Skin epidermis (tissue), 12 donors: Measurements from ENCODE around the gene CALML6.

Experiments
- H3K27ac ChIP-seq, 21 experiments: fragments of 200-600 bp; sonication (generic) in 11 of 21; one replicate each; pipeline ENCODE4 v1.5.0; 2020; ENCODE audit warnings: mild to moderate bottlenecking in 3 of 21, inconsistent platforms in 2 of 21, moderate library complexity in 2 of 21
- H3K4me3 ChIP-seq, 7 experiments: fragments of 200-600 bp; sonication (generic) in 2 of 7; one replicate each; pipeline ENCODE4 v1.5.0; 2020; ENCODE audit warnings: inconsistent platforms in 2 of 7, mild to moderate bottlenecking in 2 of 7, moderate library complexity in 1 of 7

The CALML6 gene

GRCh38 chr1:1891349-1892078 is 23.5 kb upstream of the CALML6 start:
- peak overlapping the region; percentile 75 to 98 (median 96) for H3K27ac ChIP-seq
- peak overlapping the region; percentile 57 to 92 (median 82) for H3K4me3 ChIP-seq

GRCh38 chr1:1892079-1892762 is 22.8 kb upstream of the CALML6 start:
- H3K4me3 ChIP-seq, result peak overlapping the region; percentile 57 to 92 (median 82)
- peak overlapping the region; percentile 75 to 98 (median 96) for H3K27ac ChIP-seq

- Histone ChIP-seq H3K27ac (peak overlapping the region in 3 of 21 experiments; percentile 96 to 98 (median 97)), H3K4me3 (peak overlapping the region in 1 of 7 experiments; percentile 92)
Measured at GRCh38 chr1:1892763-1893120, 22.3 kb upstream of the CALML6 start.

- no peak overlapping the region for H3K4me3 ChIP-seq
- peak overlapping the region in 4 of 21 experiments; percentile 2 to 97 (median 38) for H3K27ac ChIP-seq
Measured at GRCh38 chr1:1893291-1893985, 21.6 kb upstream of the CALML6 start.

GRCh38 chr1:1893997-1894353 is 21.1 kb upstream of the CALML6 start:
- Histone ChIP-seq H3K4me3 (no peak overlapping the region), H3K27ac (peak overlapping the region in 4 of 21 experiments; percentile 2 to 49 (median 32))

GRCh38 chr1:1894354-1895059 is 20.6 kb upstream of the CALML6 start:
- peak overlapping the region in 1 of 7 experiments; percentile 0 for H3K4me3 ChIP-seq
- H3K27ac ChIP-seq, result peak overlapping the region in 4 of 21 experiments; percentile 26 to 49 (median 38)

- H3K27ac ChIP-seq, result peak overlapping the region in 2 of 21 experiments; percentile 27 to 37
- peak overlapping the region in 1 of 7 experiments; percentile 0 for H3K4me3 ChIP-seq
Measured at GRCh38 chr1:1895060-1895418, 20.0 kb upstream of the CALML6 start.

GRCh38 chr1:1895456-1896336 is 19.4 kb upstream of the CALML6 start:
- Histone ChIP-seq H3K27ac (peak overlapping the region in 2 of 21 experiments; percentile 27 to 37), H3K4me3 (no peak overlapping the region)

- H3K27ac ChIP-seq, result no peak overlapping the region
- H3K4me3 ChIP-seq, result no peak overlapping the region
Measured at GRCh38 chr1:1898246-1898933, 16.7 kb upstream of the CALML6 start.

- Histone ChIP-seq H3K27ac (no peak overlapping the region), H3K4me3 (no peak overlapping the region)
Measured at GRCh38 chr1:1899266-1899966, 15.6 kb upstream of the CALML6 start.

GRCh38 chr1:1899967-1900327 is 15.1 kb upstream of the CALML6 start:
- no peak overlapping the region for H3K4me3 ChIP-seq
- H3K27ac ChIP-seq, result no peak overlapping the region

GRCh38 chr1:1900883-1901640 is 14.0 kb upstream of the CALML6 start:
- Histone ChIP-seq H3K27ac (no peak overlapping the region), H3K4me3 (no peak overlapping the region)

- H3K4me3 ChIP-seq, result no peak overlapping the region
- no peak overlapping the region for H3K27ac ChIP-seq
Measured at GRCh38 chr1:1901641-1902294, 13.3 kb upstream of the CALML6 start.

GRCh38 chr1:1903224-1903623 is 11.8 kb upstream of the CALML6 start:
- H3K4me3 ChIP-seq, result no peak overlapping the region
- no peak overlapping the region for H3K27ac ChIP-seq

GRCh38 chr1:1906185-1907097 is 8.6 kb upstream of the CALML6 start:
- Histone ChIP-seq H3K27ac (peak overlapping the region in 3 of 21 experiments; percentile 7 to 17 (median 12)), H3K4me3 (no peak overlapping the region)
